GM21723 (cell line): ENCODE results near the gene PNRC2.
"Not testable (repeated sequence)": the region's sequence is repeated elsewhere in the genome, so short reads cannot be mapped to it uniquely, and the experiment has no call there.

Experiments
- ATAC-seq: cut with Tn5 transposase; IDR thresholded peaks from one replicate; pipeline ENCODE4 v1.9.1; 2021; ENCODE audit warnings: mild to moderate bottlenecking, moderate library complexity; ENCODE audit not compliant: unreplicated experiment

PNRC2 gene

GRCh38 chr1:23987038-23987437 is 27.4 kb downstream of the PNRC2 start:
- not testable (repeated sequence) for ATAC-seq

- no peak for ATAC-seq
These were observed 29.6 kb downstream of the PNRC2 start for GRCh38 chr1:23989263-23989662.

GRCh38 chr1:23992011-23992410 is 32.4 kb downstream of the PNRC2 start:
- not testable (repeated sequence) for ATAC-seq

- no peak for ATAC-seq
These were observed 35.8 kb downstream of the PNRC2 start for GRCh38 chr1:23995431-23995837.

- ATAC-seq: no peak
These were observed 37.1 kb downstream of the PNRC2 start for GRCh38 chr1:23996700-23997229.

- no peak for ATAC-seq
These were observed 38.2 kb downstream of the PNRC2 start for GRCh38 chr1:23997812-23998211.

GRCh38 chr1:23999156-23999671 is 39.6 kb downstream of the PNRC2 start:
- no peak for ATAC-seq

- no peak for ATAC-seq
These were observed 43.1 kb downstream of the PNRC2 start for GRCh38 chr1:24002695-24003094.

GRCh38 chr1:24003331-24003972 is 43.8 kb downstream of the PNRC2 start:
- no peak for ATAC-seq

GRCh38 chr1:24004132-24004531 is 44.5 kb downstream of the PNRC2 start:
- ATAC-seq: no peak

- no peak for ATAC-seq
These were observed 45.5 kb downstream of the PNRC2 start for GRCh38 chr1:24005163-24005562.

GRCh38 chr1:24007079-24007478 is 47.5 kb downstream of the PNRC2 start:
- no peak for ATAC-seq

- not testable (repeated sequence) for ATAC-seq
These were observed 49.1 kb downstream of the PNRC2 start for GRCh38 chr1:24008574-24009184.

- no peak for ATAC-seq
These were observed 49.8 kb downstream of the PNRC2 start for GRCh38 chr1:24009406-24009805.

GRCh38 chr1:24010650-24011049 is 51.0 kb downstream of the PNRC2 start:
- ATAC-seq: no peak

GRCh38 chr1:24012878-24013277 is 53.2 kb downstream of the PNRC2 start:
- not testable (repeated sequence) for ATAC-seq
